M059J (cell line): ENCODE measurements around the gene RAB31. TPM values are rescaled to one million over a fixed set of nuclear protein-coding genes. Genes with fewer than 3 reads are reported as not detected.
"Not testable (repeated sequence)": the region's sequence is repeated elsewhere in the genome, so short reads cannot be mapped to it uniquely, and the experiment has no call there.

ENCODE experiments used
- DNase-seq: peaks from one replicate; pipeline ENCODE4 v3.0.0-alpha.2; 2012; ENCODE audit warnings: low read depth
- total RNA-seq: library from RNA; depleted of rRNA; stranded (reverse); fragments of >200 nt; shearing (Covaris generic); gene quantifications from 2 replicates; pipeline ENCODE4 v1.2.3, GENCODE V29; 2014

The RAB31 gene
- total RNA-seq, 1 experiment from 2014 or later: 53.6 TPM

- no peak for DNase-seq
These were observed 177.3 kb downstream of the RAB31 start, which contains the start of gene TXNDC2 for GRCh38 chr18:9885170-9886004. TSS of gene TXNDC2 (plus strand) at chr18:9885973. CDS start at chr18:9886681, 708 bp downstream.

- DNase-seq: no peak
These were observed 177.9 kb downstream of the RAB31 start for GRCh38 chr18:9886005-9886348.

GRCh38 chr18:9887992-9888391, 179.9 kb downstream of the RAB31 start:
- no peak for DNase-seq

GRCh38 chr18:9890196-9890595, 182.1 kb downstream of the RAB31 start:
- no peak for DNase-seq

GRCh38 chr18:9890957-9891356, 182.9 kb downstream of the RAB31 start:
- DNase-seq: no peak

GRCh38 chr18:9891515-9891914, 183.4 kb downstream of the RAB31 start:
- DNase-seq: peak; percentile 69

GRCh38 chr18:9894454-9895068, 186.5 kb downstream of the RAB31 start:
- DNase-seq: no peak

- no peak for DNase-seq
These were observed 189.0 kb downstream of the RAB31 start for GRCh38 chr18:9897129-9897528.

- DNase-seq: not testable (repeated sequence)
These were observed 189.7 kb downstream of the RAB31 start for GRCh38 chr18:9897787-9898291.

- DNase-seq: peak; percentile 82
These were observed 190.9 kb downstream of the RAB31 start for GRCh38 chr18:9898792-9899549.

- DNase-seq: not testable (repeated sequence)
These were observed 191.4 kb downstream of the RAB31 start for GRCh38 chr18:9899550-9899930.

- no peak for DNase-seq
These were observed 192.6 kb downstream of the RAB31 start for GRCh38 chr18:9900699-9901098.

- DNase-seq: peak; percentile 54
These were observed 193.3 kb downstream of the RAB31 start for GRCh38 chr18:9901377-9901776.

GRCh38 chr18:9902264-9902663, 194.2 kb downstream of the RAB31 start:
- not testable (repeated sequence) for DNase-seq

- no peak for DNase-seq
These were observed 194.7 kb downstream of the RAB31 start for GRCh38 chr18:9902832-9903231.

GRCh38 chr18:9905401-9905922, 197.4 kb downstream of the RAB31 start:
- DNase-seq: peak; percentile 22

GRCh38 chr18:9906481-9906880, 198.4 kb downstream of the RAB31 start:
- no peak for DNase-seq

GRCh38 chr18:9907867-9908266, 199.8 kb downstream of the RAB31 start:
- no peak for DNase-seq

GRCh38 chr18:9910071-9910470, 202.0 kb downstream of the RAB31 start:
- DNase-seq: no peak

- DNase-seq: no peak
These were observed 202.6 kb downstream of the RAB31 start for GRCh38 chr18:9910661-9911060.

GRCh38 chr18:9911226-9911625, 203.1 kb downstream of the RAB31 start:
- DNase-seq: no peak
